ENCODE data around the gene OAS2.

OAS2 gene

DNA sequence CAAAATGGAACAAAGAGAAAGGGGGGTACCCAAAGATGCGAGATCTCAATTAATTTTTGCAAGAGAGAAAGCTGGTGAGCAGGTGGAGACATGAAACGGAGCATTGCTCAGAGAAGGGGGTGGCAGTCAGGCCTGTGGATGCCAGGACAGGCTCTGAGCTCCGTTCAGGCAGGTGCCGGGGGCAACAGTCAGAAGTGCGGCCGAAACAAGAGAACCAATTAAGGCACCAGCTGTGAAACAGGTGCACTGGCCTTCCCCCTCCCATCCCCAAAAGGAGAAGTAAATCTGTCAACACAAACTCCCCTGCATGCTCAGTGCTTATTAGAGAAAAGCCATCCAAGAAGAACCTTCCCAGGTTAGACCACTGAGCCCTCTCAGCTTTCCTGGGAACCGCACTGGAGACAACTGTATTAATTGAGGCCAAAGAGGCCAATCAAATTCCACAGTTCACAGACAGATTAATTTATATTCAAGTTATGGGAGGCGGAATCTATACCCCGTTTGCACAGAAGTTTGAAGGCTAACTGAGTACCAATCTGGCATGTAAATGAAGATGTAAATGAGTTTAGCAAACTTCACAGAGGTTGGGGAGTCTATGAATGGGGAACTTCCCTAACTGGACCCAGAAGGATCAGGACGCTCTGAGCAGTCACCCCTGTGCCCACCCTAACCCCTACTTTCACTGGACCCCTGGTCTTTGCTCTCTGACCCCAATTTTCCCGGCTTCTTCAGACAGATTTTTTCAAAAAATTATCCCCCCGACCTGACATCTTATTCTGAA is 20.9 kb downstream of the OAS2 start:
- Histone ChIP-seq H3K9me3 (ENCODE audit: control insufficient read depth, insufficient read depth, low read depth, low read length) (peaks cover 6% of the 10 kb centered on the region), H3K9ac (ENCODE audit: low read length) (no peak overlapping the region), H3K4me3 (ENCODE audit: low read depth, low read length) (no peak overlapping the region), H3K27me3 (ENCODE audit: control insufficient read depth, insufficient read depth, low read length) (peaks cover 5% of the 10 kb centered on the region; the same call in 1 of the 2 replicates), H3K27ac (ENCODE audit: low read depth, low read length) (no peak overlapping the region), H3K4me1 (ENCODE audit: control insufficient read depth, insufficient read depth, low read length) (no peaks in the 10 kb centered on the region), H3K36me3 (ENCODE audit: control insufficient read depth, insufficient read depth, low read length) (no peaks in the 10 kb centered on the region)

DNA sequence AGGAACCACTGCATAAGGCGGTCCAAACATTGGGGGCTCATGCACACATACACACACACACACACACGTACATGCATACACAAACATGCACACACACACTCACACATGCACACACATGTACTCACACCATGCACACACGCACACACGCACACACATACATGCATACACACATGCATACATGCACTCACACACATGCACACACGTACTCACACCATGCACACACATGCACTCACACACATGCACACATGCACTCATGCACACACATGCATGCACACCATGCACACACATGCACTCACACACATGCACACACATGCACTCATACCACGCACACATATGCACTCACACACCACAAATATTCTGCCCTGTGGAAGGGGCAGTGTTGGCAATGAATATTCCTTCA is 22.1 kb downstream of the OAS2 start:
- H3K36me3 ChIP-seq (ENCODE audit: control insufficient read depth, insufficient read depth, low read length): no peaks in the 10 kb centered on the region

DNA sequence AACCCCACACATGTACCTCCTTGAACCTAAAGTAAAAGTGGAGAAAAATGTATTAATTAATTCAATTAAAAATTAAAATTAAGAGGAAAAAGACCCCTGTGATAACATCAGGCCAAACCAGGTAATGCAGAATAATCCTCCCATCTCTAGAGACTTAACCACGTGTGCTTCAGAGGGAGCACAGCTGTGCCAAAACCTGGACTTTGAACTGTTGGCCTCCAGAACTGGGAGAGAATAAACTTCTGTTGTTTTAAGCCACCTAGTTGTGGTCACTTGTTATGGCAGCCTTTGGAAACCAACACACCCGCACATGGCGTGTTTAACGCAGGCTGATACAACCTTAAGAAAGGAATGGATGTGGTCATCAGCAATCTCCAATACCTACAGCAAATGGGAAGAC is 23.8 kb downstream of the OAS2 start:
- H3K4me1 ChIP-seq (ENCODE audit: control insufficient read depth, insufficient read depth, low read length): no peaks in the 10 kb centered on the region
- peaks cover 5% of the 10 kb centered on the region; the same call in 1 of the 2 replicates for H3K27me3 ChIP-seq (ENCODE audit: control insufficient read depth, insufficient read depth, low read length)
- no peak overlapping the region for H3K9ac ChIP-seq (ENCODE audit: low read length)
- peaks cover 6% of the 10 kb centered on the region for H3K9me3 ChIP-seq (ENCODE audit: control insufficient read depth, insufficient read depth, low read depth, low read length)
- no peaks in the 10 kb centered on the region for H3K36me3 ChIP-seq (ENCODE audit: control insufficient read depth, insufficient read depth, low read length)
- no peak overlapping the region for H3K27ac ChIP-seq (ENCODE audit: low read depth, low read length)
- no peak overlapping the region for H3K4me3 ChIP-seq (ENCODE audit: low read depth, low read length)

More for the DNA sequence above, 22.1 kb downstream of the OAS2 start:
- Histone ChIP-seq H3K9me3 (ENCODE audit: control insufficient read depth, insufficient read depth, low read depth, low read length) (peaks cover 6% of the 10 kb centered on the region), H3K4me1 (ENCODE audit: control insufficient read depth, insufficient read depth, low read length) (no peaks in the 10 kb centered on the region), H3K9ac (ENCODE audit: low read length) (no peak overlapping the region), H3K27me3 (ENCODE audit: control insufficient read depth, insufficient read depth, low read length) (peaks cover 5% of the 10 kb centered on the region; the same call in 1 of the 2 replicates), H3K4me3 (ENCODE audit: low read depth, low read length) (no peak overlapping the region), H3K27ac (ENCODE audit: low read depth, low read length) (no peak overlapping the region)

DNA sequence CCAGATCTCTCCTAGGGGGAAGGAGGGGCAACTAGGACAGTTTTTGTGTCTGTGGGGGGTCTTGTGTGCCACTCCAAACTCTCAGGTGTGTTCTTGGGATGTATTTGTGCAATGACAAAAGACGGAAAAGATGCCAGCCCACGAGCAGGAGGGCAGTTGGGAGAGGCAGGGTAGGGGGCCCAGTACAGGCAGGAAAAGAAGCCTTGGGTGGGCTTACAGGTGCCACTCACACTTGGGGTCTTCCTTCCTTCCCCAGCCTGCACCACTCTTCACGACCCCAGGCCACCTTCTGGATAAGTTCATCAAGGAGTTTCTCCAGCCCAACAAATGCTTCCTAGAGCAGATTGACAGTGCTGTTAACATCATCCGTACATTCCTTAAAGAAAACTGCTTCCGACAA is 24.4 kb downstream of the OAS2 start:
- H3K4me1 ChIP-seq (ENCODE audit: control insufficient read depth, insufficient read depth, low read length): no peaks in the 10 kb centered on the region
- H3K27ac ChIP-seq (ENCODE audit: low read depth, low read length): no peak overlapping the region
- H3K4me3 ChIP-seq (ENCODE audit: low read depth, low read length): no peak overlapping the region
- H3K9ac ChIP-seq (ENCODE audit: low read length): no peak overlapping the region
- H3K27me3 ChIP-seq (ENCODE audit: control insufficient read depth, insufficient read depth, low read length): peaks cover 5% of the 10 kb centered on the region
- H3K9me3 ChIP-seq (ENCODE audit: control insufficient read depth, insufficient read depth, low read depth, low read length): peaks cover 6% of the 10 kb centered on the region
- H3K36me3 ChIP-seq (ENCODE audit: control insufficient read depth, insufficient read depth, low read length): no peaks in the 10 kb centered on the region

DNA sequence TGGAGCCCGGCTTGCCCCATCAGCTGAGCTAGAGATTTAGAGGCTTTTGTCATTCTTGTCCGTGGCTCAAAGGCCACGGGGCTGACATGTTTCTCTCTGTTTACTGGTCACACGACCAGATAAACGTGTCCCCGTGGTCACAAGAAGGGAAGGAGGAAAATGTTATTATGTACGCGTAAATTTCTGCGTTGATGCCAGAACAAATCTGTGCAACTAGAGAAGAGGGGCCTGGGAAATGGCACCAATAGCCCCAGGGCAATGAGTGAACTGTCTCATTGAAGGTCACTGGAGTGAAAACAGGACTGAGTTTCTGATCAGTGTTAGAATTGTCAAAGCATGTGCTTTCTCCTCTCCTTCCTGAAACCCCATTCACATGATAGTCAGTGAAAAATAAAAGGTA is 25.3 kb downstream of the OAS2 start:
- Histone ChIP-seq H3K27me3 (ENCODE audit: control insufficient read depth, insufficient read depth, low read length) (peaks cover 11% of the 10 kb centered on the region), H3K9me3 (ENCODE audit: control insufficient read depth, insufficient read depth, low read depth, low read length) (peaks cover 1% of the 10 kb centered on the region), H3K9ac (ENCODE audit: low read length) (no peak overlapping the region), H3K4me1 (ENCODE audit: control insufficient read depth, insufficient read depth, low read length) (no peaks in the 10 kb centered on the region), H3K36me3 (ENCODE audit: control insufficient read depth, insufficient read depth, low read length) (no peaks in the 10 kb centered on the region), H3K4me3 (ENCODE audit: low read depth, low read length) (no peak overlapping the region), H3K27ac (ENCODE audit: low read depth, low read length) (no peak overlapping the region)

DNA sequence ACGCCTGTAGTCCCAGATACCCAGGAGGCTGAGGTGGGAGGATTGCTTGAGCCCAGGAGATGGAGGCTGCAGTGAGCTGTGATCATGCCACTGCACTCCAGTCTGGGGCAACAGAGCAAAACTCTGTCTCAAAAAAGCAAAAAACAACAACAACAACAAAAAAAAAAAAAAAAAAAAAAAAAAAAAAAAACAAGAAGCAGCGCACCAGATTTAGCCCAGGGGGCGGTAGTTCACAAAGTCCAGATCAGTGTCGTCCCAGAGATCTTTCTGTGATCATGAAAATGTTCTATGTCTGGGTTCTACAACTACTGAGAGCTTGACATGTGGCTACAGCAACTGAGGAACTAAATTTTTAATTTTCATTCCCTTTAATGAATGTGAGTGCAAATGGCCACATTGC is 27.4 kb downstream of the OAS2 start:
- peaks cover 18% of the 10 kb centered on the region for H3K27me3 ChIP-seq (ENCODE audit: control insufficient read depth, insufficient read depth, low read length)
- H3K36me3 ChIP-seq (ENCODE audit: control insufficient read depth, insufficient read depth, low read length): no peaks in the 10 kb centered on the region
- H3K4me1 ChIP-seq (ENCODE audit: control insufficient read depth, insufficient read depth, low read length): no peaks in the 10 kb centered on the region
- H3K9ac ChIP-seq (ENCODE audit: low read length): no peak overlapping the region
- H3K4me3 ChIP-seq (ENCODE audit: low read depth, low read length): no peak overlapping the region
- no peak overlapping the region for H3K27ac ChIP-seq (ENCODE audit: low read depth, low read length)
- H3K9me3 ChIP-seq (ENCODE audit: control insufficient read depth, insufficient read depth, low read depth, low read length): peaks cover 2% of the 10 kb centered on the region; the same call in 1 of the 2 replicates

DNA sequence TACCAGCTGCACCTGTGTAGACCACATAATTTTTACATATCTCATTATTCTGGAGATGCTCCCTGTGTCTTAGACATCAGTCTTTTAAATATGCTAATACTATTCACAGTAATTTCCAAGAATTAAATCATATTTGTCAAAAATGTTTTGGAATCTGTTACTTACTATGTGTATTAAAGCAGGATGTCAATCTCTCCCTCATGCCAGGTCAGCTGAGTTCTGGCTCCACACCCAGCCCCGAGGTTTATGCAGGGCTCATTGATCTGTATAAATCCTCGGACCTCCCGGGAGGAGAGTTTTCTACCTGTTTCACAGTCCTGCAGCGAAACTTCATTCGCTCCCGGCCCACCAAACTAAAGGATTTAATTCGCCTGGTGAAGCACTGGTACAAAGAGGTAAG is 27.9 kb downstream of the OAS2 start:
- H3K27ac ChIP-seq (ENCODE audit: low read depth, low read length): no peak overlapping the region
- no peaks in the 10 kb centered on the region for H3K4me1 ChIP-seq (ENCODE audit: control insufficient read depth, insufficient read depth, low read length)
- H3K27me3 ChIP-seq (ENCODE audit: control insufficient read depth, insufficient read depth, low read length): peaks cover 18% of the 10 kb centered on the region
- H3K36me3 ChIP-seq (ENCODE audit: control insufficient read depth, insufficient read depth, low read length): no peaks in the 10 kb centered on the region
- H3K9me3 ChIP-seq (ENCODE audit: control insufficient read depth, insufficient read depth, low read depth, low read length): peaks cover 6% of the 10 kb centered on the region
- no peak overlapping the region for H3K4me3 ChIP-seq (ENCODE audit: low read depth, low read length)
- H3K9ac ChIP-seq (ENCODE audit: low read length): no peak overlapping the region

DNA sequence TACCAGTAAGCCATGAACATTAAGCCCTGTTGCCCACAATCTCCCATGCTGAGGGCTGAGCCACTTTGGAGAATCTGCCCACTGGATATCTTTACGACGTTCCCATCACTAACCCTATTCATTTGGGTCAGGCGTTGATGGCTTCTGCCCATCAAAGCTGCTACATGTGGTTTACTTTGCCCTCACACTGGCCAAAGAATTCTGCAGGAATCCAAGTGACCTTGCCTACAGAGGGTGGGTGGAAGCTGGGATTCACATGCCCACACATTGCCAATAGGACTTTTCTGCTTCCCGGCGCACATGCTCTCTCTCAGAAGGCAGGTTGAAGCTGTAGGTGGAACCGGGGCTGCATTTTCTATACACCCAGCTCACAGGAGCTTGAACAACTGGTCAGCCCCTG is 28.3 kb downstream of the OAS2 start:
- Histone ChIP-seq H3K9ac (ENCODE audit: low read length) (no peak overlapping the region), H3K9me3 (ENCODE audit: control insufficient read depth, insufficient read depth, low read depth, low read length) (peaks cover 10% of the 10 kb centered on the region), H3K27me3 (ENCODE audit: control insufficient read depth, insufficient read depth, low read length) (peaks cover 18% of the 10 kb centered on the region), H3K36me3 (ENCODE audit: control insufficient read depth, insufficient read depth, low read length) (no peaks in the 10 kb centered on the region), H3K4me3 (ENCODE audit: low read depth, low read length) (no peak overlapping the region), H3K27ac (ENCODE audit: low read depth, low read length) (no peak overlapping the region), H3K4me1 (ENCODE audit: control insufficient read depth, insufficient read depth, low read length) (no peaks in the 10 kb centered on the region)

DNA sequence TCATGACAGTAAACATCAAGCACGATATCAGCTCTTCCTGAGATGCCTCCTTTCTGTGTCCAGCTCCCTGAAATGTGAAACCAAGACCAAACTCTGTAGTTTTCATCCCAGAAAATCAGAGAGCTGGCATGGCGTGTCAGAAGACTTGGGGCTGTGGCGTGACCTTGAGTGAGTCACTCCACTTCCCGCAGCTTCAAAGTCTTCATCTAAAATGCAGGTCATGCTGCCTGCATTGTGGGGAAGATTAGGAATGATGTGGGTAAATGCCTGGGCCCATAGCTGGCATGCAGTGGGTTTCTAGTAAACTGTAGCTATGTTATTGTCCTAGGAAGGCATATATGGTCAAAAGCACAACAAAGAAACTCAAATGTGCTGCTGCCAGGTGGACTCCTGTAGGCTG is 28.8 kb downstream of the OAS2 start:
- Histone ChIP-seq H3K27me3 (ENCODE audit: control insufficient read depth, insufficient read depth, low read length) (peaks cover 18% of the 10 kb centered on the region), H3K36me3 (ENCODE audit: control insufficient read depth, insufficient read depth, low read length) (no peaks in the 10 kb centered on the region), H3K9ac (ENCODE audit: low read length) (no peak overlapping the region), H3K9me3 (ENCODE audit: control insufficient read depth, insufficient read depth, low read depth, low read length) (peaks cover 13% of the 10 kb centered on the region), H3K27ac (ENCODE audit: low read depth, low read length) (no peak overlapping the region), H3K4me3 (ENCODE audit: low read depth, low read length) (no peak overlapping the region), H3K4me1 (ENCODE audit: control insufficient read depth, insufficient read depth, low read length) (no peaks in the 10 kb centered on the region)

DNA sequence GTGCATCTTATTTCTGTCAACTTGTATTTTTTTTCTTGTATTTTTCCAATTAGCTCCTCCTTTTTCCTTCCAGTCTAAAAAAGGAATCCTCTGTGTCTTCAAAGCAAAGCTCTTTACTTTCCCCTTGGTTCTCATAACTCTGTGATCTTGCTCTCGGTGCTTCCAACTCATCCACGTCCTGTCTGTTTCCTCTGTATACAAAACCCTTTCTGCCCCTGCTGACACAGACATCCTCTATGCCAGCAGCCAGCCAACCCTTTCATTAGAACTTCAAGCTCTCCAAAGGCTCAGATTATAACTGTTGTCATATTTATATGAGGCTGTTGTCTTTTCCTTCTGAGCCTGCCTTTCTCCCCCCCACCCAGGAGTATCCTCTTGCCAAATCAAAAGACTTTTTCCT is 32.4 kb downstream of the OAS2 start:
- H3K9ac ChIP-seq (ENCODE audit: low read length): no peak overlapping the region
- no peaks in the 10 kb centered on the region for H3K4me1 ChIP-seq (ENCODE audit: control insufficient read depth, insufficient read depth, low read length)
- peaks cover 13% of the 10 kb centered on the region for H3K9me3 ChIP-seq (ENCODE audit: control insufficient read depth, insufficient read depth, low read depth, low read length)
- H3K36me3 ChIP-seq (ENCODE audit: control insufficient read depth, insufficient read depth, low read length): no peaks in the 10 kb centered on the region
- peaks cover 23% of the 10 kb centered on the region for H3K27me3 ChIP-seq (ENCODE audit: control insufficient read depth, insufficient read depth, low read length)
- no peak overlapping the region for H3K4me3 ChIP-seq (ENCODE audit: low read depth, low read length)
- no peak overlapping the region for H3K27ac ChIP-seq (ENCODE audit: low read depth, low read length)

DNA sequence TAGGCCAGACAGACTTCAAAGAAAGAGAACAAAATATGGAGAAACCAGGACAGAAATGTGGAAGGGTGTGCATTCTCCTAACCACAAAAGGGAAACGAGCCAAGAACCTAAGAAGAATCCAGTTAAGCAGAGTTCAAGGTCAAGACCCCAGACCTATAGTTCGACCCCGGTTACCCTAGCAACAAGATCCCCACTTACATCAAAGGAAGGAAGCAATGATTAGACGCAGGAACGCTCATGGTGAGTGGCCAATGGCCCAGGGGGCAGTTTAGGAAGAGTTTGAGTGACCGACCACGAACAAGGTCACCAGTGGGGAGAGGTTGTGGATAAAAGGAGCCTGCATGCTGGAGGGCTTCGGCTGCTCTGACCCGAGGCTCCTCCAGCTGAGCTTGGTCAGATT is 36.2 kb downstream of the OAS2 start:
- Histone ChIP-seq H3K9ac (ENCODE audit: low read length) (no peak overlapping the region), H3K27me3 (ENCODE audit: control insufficient read depth, insufficient read depth, low read length) (peaks cover 5% of the 10 kb centered on the region; the same call in 1 of the 2 replicates), H3K36me3 (ENCODE audit: control insufficient read depth, insufficient read depth, low read length) (no peaks in the 10 kb centered on the region), H3K4me1 (ENCODE audit: control insufficient read depth, insufficient read depth, low read length) (no peaks in the 10 kb centered on the region), H3K9me3 (ENCODE audit: control insufficient read depth, insufficient read depth, low read depth, low read length) (peaks cover 13% of the 10 kb centered on the region), H3K27ac (ENCODE audit: low read depth, low read length) (no peak overlapping the region), H3K4me3 (ENCODE audit: low read depth, low read length) (no peak overlapping the region)

Measured in HUES6 (cell line).